SK-N-SH treated with all-trans-retinoic acid at 6 μM for 48 hours (cell line): ENCODE data around the gene GSTP1.

Source experiments
- ATAC-seq: fragments of 200-7000 bp; cut with Tn5 transposase; 3 replicates; pipeline ENCODE4 v1.9.1; 2020; ENCODE audit warnings: mild to moderate bottlenecking, moderate library complexity
- ARNTL ChIP-seq: fragments of 450-650 bp; formaldehyde crosslinking; IDR thresholded peaks from 2 replicates; pipeline ENCODE4 v1.5.0; 2020; ENCODE audit warnings: low read depth, mild to moderate bottlenecking, moderate library complexity, borderline replicate concordance
- ESRRG ChIP-seq: fragments of 250-450 bp; sonication (Bioruptor Pico); IDR thresholded peaks from 2 replicates; pipeline ENCODE4 v1.6.1; 2021; ENCODE audit warnings: mild to moderate bottlenecking
- ISL1 ChIP-seq: fragments of 250-450 bp; sonication (Bioruptor Pico); IDR thresholded peaks from 2 replicates; pipeline ENCODE4 v2.1.2; 2022; ENCODE audit warnings: mild to moderate bottlenecking, moderate library complexity
- OSR1 ChIP-seq: fragments of 250-450 bp; sonication (Bioruptor Pico); IDR thresholded peaks from 2 replicates; pipeline ENCODE4 v1.8.0; 2022; ENCODE audit warnings: moderate library complexity, mild to moderate bottlenecking, inconsistent platforms
- PPARA ChIP-seq: fragments of 250-450 bp; sonication (Bioruptor Pico); IDR thresholded peaks from 2 replicates; pipeline ENCODE4 v1.5.0; 2020; ENCODE audit warnings: mild to moderate bottlenecking, borderline replicate concordance
- RARB ChIP-seq: fragments of 250-450 bp; sonication (Bioruptor Pico); IDR thresholded peaks from 2 replicates; pipeline ENCODE4 v1.8.0; 2021; ENCODE audit warnings: mild to moderate bottlenecking, moderate library complexity
- SNAI2 ChIP-seq: fragments of 250-450 bp; sonication (Bioruptor Pico); IDR thresholded peaks from 2 replicates; pipeline ENCODE4 v1.5.0; 2020; ENCODE audit warnings: mild to moderate bottlenecking, moderate library complexity
- TCF4 ChIP-seq: fragments of 250-450 bp; sonication (Bioruptor Pico); IDR thresholded peaks from 2 replicates; pipeline ENCODE4 v1.8.0; 2021; ENCODE audit warnings: mild to moderate bottlenecking, moderate library complexity, borderline replicate concordance
- TOX ChIP-seq: fragments of 250-450 bp; sonication (Bioruptor Pico); IDR thresholded peaks from 2 replicates; pipeline ENCODE4 v1.8.0; 2021; ENCODE audit warnings: mild to moderate bottlenecking, moderate library complexity, borderline replicate concordance
- ZC3H10 ChIP-seq: fragments of 250-450 bp; sonication (Bioruptor Pico); IDR thresholded peaks from 2 replicates; pipeline ENCODE4 v1.5.1; 2021; ENCODE audit warnings: mild to moderate bottlenecking, moderate library complexity
- ZFP3 ChIP-seq: fragments of 250-450 bp; sonication (Bioruptor Pico); IDR thresholded peaks from 2 replicates; pipeline ENCODE4 v1.5.0; 2020; ENCODE audit warnings: mild to moderate bottlenecking, moderate library complexity
- ZFP30 ChIP-seq: fragments of 450-650 bp; formaldehyde crosslinking; IDR thresholded peaks from 2 replicates; pipeline ENCODE4 v1.5.0; 2022; ENCODE audit warnings: mild to moderate bottlenecking, moderate library complexity
- ZNF565 ChIP-seq: fragments of 450-650 bp; formaldehyde crosslinking; conservative IDR thresholded peaks from 2 replicates; pipeline ENCODE4 v1.5.0; 2020; ENCODE audit warnings: low read depth, mild to moderate bottlenecking, moderate library complexity
- ZNF70 ChIP-seq: fragments of 450-650 bp; formaldehyde crosslinking; IDR thresholded peaks from 2 replicates; pipeline ENCODE4 v1.5.0; 2020; ENCODE audit warnings: mild to moderate bottlenecking, moderate library complexity
- ZNF8 ChIP-seq: fragments of 450-650 bp; formaldehyde crosslinking; IDR thresholded peaks from 2 replicates; pipeline ENCODE4 v1.5.0; 2020; ENCODE audit warnings: mild to moderate bottlenecking, moderate library complexity
- TF ChIP-seq, protein P1 (sequence below): fragments of 250-450 bp; sonication (Bioruptor Pico); IDR thresholded peaks from 2 replicates; pipeline ENCODE4 v1.8.0; 2021; ENCODE audit warnings: low read depth, mild to moderate bottlenecking, moderate library complexity, borderline replicate concordance
- TF ChIP-seq, protein P2 (sequence below): fragments of 250-450 bp; sonication (Bioruptor Pico); IDR thresholded peaks from 2 replicates; pipeline ENCODE4 v1.8.0; 2020; ENCODE audit warnings: mild to moderate bottlenecking, moderate library complexity, borderline replicate concordance
- TF ChIP-seq, protein P3 (sequence below): fragments of 250-450 bp; sonication (Bioruptor Pico); IDR thresholded peaks from 2 replicates; pipeline ENCODE4 v1.5.0; 2020; ENCODE audit warnings: mild to moderate bottlenecking, moderate library complexity

The GSTP1 gene

DNA sequence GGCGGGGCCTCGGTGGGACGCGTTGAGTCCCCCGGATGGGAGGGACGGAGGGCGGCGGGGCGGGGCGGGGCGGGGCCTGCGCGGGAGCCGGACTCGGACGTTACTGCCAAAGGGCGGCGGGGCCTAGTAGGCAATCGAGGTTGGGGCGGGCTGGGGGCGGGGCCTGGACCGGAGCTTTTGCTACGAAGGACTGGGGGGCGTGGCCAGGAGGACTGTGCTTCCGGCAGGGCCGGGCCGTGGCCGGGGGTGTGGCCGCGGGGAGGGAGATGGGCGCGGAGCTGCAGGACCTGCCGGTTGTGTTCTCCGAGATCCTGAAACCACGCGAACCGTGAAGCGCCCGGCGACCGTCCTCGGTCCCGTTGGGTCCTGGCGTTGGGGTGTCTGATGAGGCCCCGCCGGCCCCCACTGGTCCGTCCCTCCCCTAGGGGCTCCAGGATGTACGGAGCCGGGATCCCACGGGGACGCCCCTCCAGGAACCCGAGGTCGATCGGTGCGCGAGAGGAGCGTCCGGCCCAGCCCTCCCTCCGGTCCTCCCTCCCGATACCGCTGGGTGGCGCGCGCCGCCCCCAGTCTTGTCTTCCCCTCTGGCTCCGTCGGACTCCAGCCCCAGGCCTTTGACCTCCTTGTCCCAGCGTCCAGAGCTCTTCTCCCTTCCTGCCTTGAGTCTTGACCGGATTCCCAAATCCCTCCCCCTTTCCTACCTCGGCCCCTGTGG, 46.8 kb downstream of the GSTP1 start:
- TF ChIP-seq PPARA (CRISPR knock-in tag): no peak
- peak; percentile 53; the same call in 1 of the 2 replicates for TF ChIP-seq ZNF70 (CRISPR knock-in tag)
- ATAC-seq: peak; percentile 89

DNA sequence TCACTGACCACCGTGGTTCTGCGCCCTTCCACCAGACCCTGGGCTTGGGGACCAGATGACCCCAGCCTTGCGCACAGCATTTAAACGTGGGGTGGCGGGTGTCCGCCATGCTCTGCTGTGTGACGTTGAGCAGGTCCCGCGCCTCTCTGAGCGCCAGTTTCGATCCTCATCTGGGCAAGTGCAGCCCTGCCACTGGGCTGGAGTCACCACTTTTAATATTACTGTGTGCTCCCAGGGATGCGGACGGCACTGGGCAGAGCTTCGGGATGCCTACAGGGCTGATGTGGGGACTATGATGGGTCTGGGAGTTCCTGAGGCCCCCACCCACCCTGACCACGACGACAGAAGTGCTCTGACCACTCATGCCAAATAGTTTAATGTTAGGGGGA, 47.3 kb downstream of the GSTP1 start:
- no peak for ATAC-seq

DNA sequence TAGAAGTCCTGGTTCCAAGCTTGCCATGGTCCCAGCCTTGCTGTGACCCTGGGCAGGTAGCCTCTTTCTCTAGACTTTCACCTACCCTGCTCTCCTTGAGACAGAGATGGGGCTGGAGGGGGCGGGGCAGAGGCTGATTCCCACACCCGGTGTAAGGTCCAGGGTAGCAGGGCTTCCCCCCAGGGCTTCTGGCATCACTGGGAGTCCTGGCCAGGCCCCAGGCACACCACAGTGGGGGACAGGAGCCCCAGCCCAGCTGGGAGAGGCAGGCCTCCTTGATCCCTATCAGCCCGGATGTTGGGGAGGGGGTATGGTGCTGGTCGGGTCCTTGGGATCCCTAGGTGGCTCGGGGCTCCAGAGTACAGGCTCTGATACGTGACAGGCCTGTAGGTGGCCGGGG, 47.8 kb downstream of the GSTP1 start:
- ATAC-seq: no peak
- no peak for TF ChIP-seq ZNF8
- TF ChIP-seq ZNF565 (CRISPR knock-in tag): no peak
- TF ChIP-seq, protein P1, sequence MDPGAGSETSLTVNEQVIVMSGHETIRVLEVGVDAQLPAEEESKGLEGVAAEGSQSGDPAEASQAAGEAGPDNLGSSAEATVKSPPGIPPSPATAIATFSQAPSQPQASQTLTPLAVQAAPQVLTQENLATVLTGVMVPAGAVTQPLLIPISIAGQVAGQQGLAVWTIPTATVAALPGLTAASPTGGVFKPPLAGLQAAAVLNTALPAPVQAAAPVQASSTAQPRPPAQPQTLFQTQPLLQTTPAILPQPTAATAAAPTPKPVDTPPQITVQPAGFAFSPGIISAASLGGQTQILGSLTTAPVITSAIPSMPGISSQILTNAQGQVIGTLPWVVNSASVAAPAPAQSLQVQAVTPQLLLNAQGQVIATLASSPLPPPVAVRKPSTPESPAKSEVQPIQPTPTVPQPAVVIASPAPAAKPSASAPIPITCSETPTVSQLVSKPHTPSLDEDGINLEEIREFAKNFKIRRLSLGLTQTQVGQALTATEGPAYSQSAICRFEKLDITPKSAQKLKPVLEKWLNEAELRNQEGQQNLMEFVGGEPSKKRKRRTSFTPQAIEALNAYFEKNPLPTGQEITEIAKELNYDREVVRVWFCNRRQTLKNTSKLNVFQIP (CRISPR knock-in tag): no peak
- no peak for TF ChIP-seq PPARA (CRISPR knock-in tag)
- TF ChIP-seq SNAI2 (CRISPR knock-in tag): no peak

More for the DNA sequence above, 47.3 kb downstream of the GSTP1 start:
- TF ChIP-seq TCF4 (CRISPR knock-in tag): no peak
- TF ChIP-seq PPARA (CRISPR knock-in tag): no peak
- TF ChIP-seq ARNTL (CRISPR knock-in tag): no peak
- no peak for TF ChIP-seq ZNF70 (CRISPR knock-in tag)
- TF ChIP-seq, protein P1 (CRISPR knock-in tag): no peak
- no peak for TF ChIP-seq ESRRG (CRISPR knock-in tag)
- TF ChIP-seq, protein P2, sequence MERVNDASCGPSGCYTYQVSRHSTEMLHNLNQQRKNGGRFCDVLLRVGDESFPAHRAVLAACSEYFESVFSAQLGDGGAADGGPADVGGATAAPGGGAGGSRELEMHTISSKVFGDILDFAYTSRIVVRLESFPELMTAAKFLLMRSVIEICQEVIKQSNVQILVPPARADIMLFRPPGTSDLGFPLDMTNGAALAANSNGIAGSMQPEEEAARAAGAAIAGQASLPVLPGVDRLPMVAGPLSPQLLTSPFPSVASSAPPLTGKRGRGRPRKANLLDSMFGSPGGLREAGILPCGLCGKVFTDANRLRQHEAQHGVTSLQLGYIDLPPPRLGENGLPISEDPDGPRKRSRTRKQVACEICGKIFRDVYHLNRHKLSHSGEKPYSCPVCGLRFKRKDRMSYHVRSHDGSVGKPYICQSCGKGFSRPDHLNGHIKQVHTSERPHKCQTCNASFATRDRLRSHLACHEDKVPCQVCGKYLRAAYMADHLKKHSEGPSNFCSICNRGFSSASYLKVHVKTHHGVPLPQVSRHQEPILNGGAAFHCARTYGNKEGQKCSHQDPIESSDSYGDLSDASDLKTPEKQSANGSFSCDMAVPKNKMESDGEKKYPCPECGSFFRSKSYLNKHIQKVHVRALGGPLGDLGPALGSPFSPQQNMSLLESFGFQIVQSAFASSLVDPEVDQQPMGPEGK (CRISPR knock-in tag): no peak
- TF ChIP-seq RARB (CRISPR knock-in tag): no peak
- no peak for TF ChIP-seq TOX (CRISPR knock-in tag)
- TF ChIP-seq ISL1 (CRISPR knock-in tag): no peak
- TF ChIP-seq ZFP30 (CRISPR knock-in tag): no peak
- TF ChIP-seq, protein P3, sequence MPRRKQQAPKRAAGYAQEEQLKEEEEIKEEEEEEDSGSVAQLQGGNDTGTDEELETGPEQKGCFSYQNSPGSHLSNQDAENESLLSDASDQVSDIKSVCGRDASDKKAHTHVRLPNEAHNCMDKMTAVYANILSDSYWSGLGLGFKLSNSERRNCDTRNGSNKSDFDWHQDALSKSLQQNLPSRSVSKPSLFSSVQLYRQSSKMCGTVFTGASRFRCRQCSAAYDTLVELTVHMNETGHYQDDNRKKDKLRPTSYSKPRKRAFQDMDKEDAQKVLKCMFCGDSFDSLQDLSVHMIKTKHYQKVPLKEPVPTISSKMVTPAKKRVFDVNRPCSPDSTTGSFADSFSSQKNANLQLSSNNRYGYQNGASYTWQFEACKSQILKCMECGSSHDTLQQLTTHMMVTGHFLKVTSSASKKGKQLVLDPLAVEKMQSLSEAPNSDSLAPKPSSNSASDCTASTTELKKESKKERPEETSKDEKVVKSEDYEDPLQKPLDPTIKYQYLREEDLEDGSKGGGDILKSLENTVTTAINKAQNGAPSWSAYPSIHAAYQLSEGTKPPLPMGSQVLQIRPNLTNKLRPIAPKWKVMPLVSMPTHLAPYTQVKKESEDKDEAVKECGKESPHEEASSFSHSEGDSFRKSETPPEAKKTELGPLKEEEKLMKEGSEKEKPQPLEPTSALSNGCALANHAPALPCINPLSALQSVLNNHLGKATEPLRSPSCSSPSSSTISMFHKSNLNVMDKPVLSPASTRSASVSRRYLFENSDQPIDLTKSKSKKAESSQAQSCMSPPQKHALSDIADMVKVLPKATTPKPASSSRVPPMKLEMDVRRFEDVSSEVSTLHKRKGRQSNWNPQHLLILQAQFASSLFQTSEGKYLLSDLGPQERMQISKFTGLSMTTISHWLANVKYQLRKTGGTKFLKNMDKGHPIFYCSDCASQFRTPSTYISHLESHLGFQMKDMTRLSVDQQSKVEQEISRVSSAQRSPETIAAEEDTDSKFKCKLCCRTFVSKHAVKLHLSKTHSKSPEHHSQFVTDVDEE: no peak

DNA sequence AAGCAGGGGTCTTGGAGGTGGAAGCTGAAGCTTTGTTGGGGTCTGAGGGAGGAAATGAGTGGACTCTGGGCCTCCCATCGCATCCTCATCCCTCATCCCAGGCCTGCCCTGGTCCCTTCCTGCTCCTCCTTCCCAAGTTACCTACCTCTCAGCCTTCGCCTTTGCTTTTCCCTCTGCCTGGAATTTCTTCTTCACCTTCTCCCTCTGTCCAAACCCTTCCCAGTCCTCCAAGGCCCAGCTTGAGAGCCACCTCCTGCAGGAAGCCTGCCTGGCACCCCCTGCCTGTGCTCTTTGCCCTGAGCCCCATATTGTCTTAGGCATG, 48.2 kb downstream of the GSTP1 start:
- no peak for ATAC-seq
- TF ChIP-seq ZC3H10: no peak
- TF ChIP-seq ZFP3 (CRISPR knock-in tag): no peak
- no peak for TF ChIP-seq ISL1 (CRISPR knock-in tag)
- no peak for TF ChIP-seq OSR1 (CRISPR knock-in tag)
- TF ChIP-seq ESRRG (CRISPR knock-in tag): no peak
